Left renal cortex interstitium (tissue), 4 donors: Measurements from ENCODE around the gene KDM7A. TPM values are rescaled to one million over a fixed set of nuclear protein-coding genes. Genes with fewer than 3 reads are reported as not detected.

Experiments used
- DNase-seq, 4 donors: peaks; one replicate each; pipeline ENCODE4 v3.0.0-alpha.2; 2013; ENCODE audit warnings: low read depth in 4 of 4, low spot score in 2 of 4, missing footprints in 1 of 4
- polyA plus RNA-seq, 4 donors: library from polyadenylated mRNA; unstranded; fragments of 120-200 nt; gene quantifications; one replicate each; pipeline ENCODE4 v1.2.1, GENCODE V29; 2013; ENCODE audit not compliant: insufficient read length in 4 of 4

KDM7A gene
- polyA plus RNA-seq, 4 donors: 9.5 to 17.0 (median 13.0) TPM

DNA sequence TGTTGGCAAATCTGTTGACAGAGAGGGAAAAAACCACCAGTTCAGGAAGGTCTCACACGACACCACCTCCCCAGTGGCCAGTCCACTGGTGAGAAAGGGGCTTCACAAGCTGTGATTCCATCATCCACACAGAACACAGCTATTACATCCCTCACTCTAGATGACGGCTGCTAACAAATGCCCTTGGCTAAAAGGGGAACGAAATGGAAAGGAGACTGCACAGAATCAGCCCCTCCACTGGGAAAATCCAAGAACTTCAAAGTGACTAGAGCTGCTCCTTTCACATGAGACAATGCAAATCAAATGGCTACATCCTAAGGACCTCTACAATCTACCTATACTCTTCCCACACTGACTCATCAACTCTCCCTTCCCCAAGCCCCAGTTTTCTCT is 119.6 kb downstream of the KDM7A start:
- DNase-seq: no peak

DNA sequence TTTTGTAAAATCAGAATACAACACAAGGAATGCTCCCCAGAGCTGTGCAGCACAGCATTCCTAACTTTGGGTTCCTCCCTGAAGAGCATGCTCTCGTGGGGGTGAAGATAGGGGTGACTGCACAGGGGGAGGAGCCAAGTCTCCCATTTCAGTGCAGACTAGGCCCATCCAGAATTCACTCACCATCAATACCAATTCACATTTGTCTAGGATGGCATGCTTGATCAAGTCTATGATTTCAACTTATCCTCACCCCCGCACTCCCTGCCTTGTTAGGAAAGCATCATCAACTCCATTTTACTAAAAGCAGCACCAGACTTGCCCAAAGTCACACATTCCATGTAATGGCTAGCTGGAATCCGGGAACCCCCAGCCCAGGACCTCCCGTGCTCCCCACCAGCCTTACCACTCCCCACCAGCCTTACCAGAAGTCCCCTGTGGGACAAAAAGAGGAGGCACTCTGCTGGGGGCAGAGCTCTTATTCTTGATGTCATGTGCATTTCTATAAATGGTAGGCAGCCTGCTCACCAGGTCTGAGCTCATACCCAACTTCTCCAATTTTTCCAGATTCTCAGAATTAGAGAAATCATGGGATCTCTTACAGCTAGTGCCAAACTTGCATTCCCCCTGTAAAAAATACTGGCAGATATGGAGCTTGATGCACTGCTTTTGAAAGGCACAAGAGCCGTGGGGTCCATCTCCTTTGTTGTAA is 120.2 kb downstream of the KDM7A start:
- no peak for DNase-seq

DNA sequence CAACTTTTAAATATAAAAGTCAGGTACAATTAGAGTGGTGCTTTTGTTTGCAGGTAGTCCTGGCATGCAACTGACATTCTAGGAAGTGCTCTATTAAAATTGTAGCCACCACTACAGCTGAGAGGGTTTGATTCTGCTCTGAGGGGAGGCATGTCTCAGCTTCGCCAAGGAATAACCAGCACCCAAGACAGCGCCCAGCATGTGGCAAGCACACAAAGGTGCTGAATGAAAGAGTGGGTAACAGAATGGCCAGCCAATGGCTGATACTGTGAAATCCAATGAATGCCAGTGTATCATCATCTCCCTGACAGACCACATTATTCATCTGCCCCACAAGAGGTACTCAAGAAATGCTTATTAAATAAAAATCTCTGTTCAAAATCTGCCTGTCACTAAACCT is 121.0 kb downstream of the KDM7A start:
- DNase-seq: no peak

DNA sequence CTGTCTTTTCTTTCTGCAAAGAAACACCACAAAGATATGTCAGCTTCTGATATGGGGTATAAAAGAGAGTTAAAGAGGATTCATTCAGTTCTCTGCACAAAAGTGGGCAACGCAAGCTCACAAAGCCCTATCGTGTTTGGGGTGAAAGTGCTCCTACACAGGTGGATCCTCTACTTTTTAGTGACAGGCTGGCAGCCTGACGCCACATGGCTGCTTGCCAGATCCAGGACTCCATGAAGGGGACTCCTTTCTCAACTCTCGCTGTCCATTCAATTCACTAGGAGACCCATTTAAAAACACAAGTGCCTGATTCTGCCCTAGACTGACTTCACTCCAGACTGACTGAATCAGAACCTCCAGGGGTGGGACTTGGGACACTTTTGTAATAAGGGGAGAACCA is 122.0 kb downstream of the KDM7A start:
- no peak for DNase-seq

DNA sequence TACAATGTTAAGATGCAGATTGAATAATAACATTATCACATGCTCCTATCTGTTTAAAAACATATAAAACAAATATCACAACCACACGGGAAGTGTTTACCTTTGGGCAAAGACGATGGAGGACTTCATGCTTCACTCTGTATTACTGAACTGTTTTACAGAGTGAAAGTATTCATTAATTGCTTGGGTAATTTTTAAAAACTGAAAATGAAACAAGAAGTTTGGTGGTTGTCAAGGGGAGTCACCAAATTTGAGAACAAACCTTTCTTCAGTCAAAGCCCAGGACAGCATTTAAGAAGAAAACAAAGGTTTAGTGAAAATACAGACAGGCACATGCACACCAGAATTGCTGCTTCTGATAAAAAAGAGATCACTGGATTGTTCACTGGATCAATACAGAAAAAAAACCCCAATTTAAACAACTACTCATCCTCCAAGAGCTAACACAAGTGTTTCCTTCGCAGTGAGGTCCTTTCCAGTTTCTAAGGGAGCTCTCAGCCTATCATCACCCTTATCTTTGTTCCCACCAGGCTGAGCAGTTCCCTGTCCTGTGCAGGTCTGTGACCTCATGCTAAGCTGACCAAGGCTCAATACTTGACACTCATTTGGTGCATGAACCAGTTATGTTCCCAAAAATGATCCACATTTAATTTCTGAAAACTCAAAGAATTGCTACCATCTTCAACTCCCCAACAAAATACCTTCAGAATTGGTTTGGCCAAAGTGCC is 122.8 kb downstream of the KDM7A start:
- DNase-seq: no peak

DNA sequence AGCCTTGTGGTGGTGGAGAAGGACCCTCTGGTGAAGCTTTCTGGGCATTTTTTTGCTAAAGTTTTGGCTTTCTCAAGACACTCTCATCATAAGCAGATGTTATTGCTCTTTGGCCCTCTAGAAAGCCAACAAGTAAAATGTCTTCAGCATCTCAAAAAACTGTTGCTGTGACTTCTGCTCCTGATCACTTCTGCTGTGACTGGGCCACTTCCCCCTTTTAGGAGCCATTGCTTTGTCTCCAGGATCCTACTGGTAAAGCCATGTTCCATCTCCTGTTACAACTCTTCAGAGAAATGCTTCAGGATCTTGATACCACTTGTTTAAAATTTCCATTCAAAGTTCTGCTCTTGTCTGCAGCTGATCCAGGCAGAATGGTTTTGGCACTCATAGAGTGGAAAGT is 125.0 kb downstream of the KDM7A start:
- DNase-seq: no peak

DNA sequence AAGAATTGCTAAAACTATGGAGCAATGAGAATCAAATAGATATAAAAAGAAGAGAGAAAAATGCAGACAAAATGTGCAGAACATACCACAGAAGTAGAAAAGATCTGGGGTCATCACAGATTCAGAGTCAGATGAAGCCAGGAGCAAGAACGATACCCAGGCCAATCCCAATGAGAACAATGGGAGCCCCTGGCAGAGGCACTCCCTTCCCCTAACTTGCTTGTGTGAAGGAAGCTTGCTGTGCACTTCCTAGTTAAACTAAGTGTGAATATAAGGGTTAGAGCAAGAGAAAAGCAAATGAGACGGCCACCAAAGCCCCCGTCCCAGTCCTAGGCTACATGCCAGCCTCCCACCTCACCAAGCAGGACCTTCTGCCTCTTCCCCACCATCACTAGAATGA is 126.7 kb downstream of the KDM7A start:
- no peak for DNase-seq

DNA sequence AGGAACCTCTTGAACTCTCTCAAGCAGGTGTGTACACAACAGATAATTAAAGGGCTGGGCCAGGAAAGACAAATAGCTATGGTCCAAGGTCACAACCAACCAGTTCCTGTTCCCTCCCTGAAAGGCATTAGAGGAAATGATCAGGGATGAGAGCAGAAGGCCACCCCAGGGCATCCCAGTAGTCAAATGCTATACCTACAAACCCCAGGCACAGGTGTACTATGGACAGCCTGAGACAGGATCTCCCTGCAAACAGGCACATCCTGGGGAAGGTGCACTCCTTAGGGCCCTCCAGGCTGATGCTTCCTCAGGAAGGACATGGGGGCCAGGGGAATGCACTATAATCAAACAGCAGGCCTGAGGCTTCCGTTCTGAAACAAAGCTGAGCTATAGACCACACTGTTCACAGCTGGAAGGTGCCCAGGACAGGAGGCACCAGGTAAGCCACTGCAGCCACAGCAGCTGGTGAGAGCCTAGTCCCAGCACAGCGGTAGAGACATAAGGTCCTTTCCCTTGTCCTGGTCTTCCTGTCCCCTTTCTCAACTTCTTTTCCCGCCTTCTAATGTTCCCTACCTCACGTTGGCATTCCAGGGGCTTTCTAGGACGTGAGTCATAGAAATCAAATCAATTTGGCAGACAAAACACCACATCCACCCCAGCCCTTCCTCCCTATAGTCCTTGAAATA is 127.3 kb downstream of the KDM7A start:
- DNase-seq: no peak

DNA sequence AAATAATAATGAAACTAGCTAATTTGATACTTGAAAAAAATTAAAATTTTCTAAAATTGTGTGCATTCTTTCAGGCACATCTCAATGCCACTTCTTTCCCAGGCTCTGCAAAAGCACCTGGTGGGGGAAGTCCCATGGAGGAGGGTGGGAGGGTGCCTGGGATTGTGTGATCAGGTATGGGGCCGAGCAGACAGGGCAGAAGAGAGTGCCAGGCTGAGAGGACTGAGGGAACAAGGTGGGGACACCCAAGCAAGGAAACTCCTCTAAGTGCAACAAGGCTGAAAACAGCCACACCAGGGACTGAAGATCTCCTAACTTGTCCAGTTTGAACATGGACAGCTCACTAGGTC is 127.8 kb downstream of the KDM7A start:
- no peak for DNase-seq

DNA sequence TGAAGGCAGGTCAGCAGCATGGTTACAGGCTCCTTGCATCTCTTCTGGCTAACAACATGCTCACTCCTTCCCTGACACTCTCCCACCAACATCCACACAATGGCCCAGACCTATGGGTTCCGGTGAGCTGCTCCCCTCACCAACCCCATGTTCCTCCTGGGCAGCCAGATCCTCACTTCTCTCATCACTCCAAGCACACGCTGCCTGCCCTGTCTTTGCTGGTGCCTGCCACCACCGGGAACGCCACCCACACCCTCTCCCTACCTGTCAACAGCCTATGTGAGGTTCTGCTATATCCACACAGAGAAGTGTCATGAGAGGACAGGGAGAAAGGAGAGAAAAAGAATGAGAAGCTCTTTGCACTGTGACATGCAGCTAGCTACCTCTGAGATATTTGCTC is 128.6 kb downstream of the KDM7A start:
- DNase-seq: no peak

DNA sequence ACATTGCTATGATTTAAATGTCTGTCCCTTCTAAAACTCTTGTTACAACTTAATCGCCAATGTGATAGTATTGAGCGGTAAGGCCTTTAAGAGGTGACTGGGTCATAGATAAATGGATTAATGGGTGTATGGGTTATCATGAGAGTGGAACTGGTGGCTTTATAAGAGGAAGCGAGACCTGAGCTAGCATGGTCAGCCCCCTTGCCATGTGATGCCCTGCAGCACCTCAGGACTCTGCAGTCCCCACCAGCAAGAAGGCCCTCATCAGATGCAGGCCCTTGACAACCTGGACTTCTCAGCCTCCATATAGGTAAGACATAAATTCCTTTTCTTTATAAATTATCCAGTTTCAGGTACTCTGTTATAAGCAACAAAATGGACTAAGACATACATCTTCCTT is 129.6 kb downstream of the KDM7A start:
- no peak for DNase-seq

DNA sequence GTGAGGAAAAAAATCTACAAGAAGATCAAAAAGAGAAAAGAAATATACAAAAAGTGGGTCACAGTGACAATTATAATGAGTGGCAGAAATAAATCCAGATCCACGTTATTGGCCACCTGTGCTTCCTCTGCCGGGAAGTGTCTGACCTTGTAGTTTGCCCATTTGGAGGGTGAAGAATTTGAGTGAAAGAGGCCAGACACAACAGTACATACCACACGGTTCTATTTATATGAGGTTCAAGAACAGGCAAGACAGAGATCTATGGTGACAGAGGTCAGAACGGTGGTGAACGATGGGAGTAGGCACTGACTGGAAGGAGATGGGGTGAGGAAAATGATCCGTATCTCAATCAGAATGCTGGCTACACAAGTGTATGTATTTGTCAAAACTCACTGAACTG is 131.1 kb downstream of the KDM7A start:
- DNase-seq: no peak

DNA sequence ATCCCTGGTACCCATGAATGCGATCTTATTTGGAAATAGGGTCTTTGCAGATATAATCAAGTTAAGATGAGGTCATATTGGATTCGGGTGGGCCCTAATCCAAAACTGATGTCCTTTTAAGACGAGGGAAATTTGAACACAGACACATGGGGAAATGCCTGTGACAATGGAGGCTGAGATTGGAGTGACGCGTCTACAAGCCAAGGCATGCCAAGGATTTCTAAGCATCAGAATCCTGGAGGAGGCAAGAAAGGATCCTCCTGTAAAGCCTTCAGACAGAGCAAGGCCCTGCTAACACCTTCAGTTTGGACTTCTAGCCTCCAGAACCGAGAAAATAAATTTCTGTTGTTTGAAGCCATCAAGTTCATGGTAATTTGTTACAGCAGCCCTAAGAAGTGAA is 132.5 kb downstream of the KDM7A start:
- no peak for DNase-seq

DNA sequence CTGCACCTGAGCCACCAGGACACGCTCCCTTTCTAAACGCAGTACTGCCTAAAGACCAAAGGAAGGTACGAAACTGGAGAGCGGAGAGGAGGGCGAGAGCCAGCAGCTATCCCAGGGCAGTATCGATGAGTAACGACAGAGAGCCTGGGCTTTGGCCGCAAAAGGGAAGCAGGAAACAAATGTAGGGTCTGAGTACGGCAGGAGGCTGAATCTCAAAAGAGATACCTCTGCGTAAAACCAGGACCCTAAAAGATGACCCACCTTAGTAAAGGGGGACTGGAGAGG is 134.5 kb downstream of the KDM7A start:
- no peak for DNase-seq

DNA sequence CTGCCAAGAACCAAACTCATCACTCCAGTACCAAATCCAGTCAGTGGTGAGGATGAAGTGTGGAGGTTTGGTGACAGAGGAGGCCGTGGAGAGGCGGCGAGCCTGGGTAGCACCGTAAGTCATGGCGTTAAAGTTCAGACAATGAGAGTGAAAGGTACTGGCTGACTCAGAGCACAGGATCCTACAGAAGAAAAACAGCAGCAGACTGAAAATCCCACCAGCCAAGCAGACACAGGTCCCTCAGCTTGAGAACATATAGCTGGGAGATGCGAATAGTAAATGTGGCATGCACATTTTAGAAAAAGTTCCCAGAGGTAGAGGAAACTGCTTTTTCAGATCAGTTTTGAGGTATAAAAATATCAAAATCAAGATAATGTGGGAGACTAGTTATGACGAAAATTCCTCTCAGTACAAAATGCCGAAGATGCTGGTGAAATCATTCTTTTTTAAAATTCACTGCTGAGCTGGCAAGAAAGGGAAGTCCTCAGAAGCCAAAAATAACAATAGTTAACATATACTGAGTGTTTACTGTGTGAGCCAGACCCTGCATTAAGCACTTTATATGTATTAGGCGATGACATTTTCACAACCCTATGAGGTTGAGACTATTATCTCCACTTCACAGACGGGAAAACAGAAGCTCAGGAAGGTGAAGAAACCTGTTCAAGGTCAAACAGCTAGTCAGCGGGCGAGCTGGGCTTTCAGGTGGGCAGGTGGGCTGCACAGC is 135.0 kb downstream of the KDM7A start:
- DNase-seq: no peak

DNA sequence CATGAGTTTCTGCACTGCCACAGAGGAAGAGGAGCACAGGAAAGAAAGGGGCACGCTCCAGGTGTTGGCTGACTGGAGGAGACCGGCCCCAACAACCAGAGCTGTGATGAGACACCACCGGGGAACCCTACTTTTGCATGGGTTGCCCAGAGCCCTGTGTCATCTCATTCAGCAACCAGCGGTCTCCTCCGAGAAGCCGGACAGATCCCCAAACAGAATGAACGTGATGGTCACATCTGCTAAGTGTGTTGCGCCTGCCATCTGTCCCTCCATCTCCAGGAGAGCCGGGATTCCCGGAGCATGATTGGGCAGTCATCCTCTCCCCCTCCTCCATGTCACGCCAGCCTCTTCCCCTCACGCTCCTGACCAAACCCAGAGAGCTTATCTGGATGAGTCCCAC is 136.9 kb downstream of the KDM7A start:
- no peak for DNase-seq

DNA sequence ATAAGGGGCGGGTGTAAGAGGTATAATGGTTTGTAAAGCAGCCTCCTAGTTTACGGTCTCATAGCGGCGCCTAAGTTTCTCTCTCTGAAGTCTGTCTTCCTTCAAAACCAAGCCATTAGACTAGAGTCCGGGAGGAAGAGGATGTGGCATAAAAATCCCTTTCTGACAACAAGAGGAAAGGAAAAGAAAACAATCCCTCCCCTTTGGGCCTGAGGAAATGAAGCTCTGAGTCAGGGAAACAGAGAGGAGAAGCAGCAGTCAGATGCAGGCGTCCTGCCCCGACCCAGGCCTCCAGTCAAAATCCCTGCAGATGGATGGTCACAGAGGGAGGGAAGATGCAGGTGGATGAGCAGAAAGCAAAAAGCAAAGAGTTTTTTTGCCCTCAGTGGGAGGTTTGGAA is 137.7 kb downstream of the KDM7A start:
- DNase-seq: no peak

DNA sequence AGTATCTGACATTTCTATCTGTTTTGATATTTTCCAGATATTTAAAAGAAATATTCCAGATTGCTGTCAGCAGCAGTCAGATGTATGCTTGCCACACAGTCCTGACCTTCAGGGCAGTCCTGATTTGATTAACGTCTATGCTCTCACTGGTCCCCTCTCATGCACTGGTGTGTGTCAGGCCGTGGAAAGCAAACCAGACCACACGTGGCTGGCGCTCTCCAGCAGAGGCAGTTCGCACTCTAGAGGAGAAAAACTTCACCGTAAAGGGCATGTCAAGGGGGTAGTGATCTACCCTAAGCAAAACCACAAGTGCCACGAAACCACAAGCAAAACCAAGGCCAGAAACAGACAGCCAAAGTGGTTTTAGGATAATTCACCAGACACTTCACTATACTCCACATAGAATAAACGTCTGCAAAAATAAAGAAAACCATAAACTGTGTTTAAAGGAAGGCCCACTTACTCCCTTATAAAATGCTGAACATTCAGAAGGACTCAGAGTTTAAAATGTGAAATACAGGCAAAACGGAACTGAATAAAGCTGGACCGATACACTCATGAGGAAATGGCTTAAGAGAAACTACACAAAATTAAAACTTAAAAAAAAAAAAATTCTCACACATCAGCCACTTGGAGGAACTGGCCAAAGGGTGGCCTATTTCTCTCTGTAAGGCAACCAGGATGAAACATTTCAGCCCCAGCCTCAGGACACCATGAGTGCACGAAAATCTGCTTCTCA is 140.4 kb downstream of the KDM7A start:
- DNase-seq: no peak

DNA sequence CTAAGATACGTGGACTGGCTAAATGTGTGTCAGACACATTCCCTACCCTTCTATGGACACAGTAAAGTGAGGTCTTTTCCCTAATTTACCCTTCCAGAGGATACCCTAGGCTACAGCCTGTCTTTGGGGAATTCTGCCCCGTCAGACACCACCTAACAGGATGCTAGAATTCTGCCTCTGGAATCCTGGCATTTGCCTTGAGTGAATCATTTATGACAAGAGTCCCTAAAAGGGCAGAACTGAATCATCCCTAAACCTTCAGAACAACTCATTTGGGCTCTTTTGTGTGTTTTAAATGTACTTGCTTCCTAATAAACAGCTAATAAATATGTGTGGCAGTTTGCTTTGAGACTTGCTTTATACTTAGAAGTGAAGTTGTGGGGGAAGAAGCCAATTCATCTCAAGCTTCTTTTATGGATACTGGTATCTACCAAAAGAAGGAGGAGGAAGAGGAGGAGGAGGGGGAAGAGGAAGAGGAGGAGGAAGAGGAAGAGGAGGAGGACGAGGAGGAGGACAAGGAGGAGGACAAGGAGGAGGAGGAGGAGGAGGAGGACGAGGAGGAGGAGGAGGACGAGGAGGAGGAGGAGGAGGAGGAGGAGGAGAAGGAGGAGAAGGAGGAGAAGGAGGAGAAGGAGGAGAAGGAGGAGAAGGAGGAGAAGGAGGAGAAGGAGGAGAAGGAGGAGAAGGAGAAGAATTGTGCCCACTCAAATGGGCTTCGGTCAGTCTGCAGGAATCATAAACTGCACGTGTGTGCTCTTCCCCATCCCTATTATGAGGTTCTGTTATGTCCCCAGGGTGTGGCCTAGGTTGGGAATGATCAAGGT is 141.2 kb downstream of the KDM7A start:
- no peak for DNase-seq
